ENCODE measurements around the gene B9D2.
"Not testable (repeated sequence)": the region's sequence is repeated elsewhere in the genome, so short reads cannot be mapped to it uniquely, and the experiment has no call there.

Gene B9D2

GRCh38 chr19:41384351-41384750, 20.4 kb upstream of the B9D2 start:
- TF ChIP-seq CTCF (tag by site-specific recombination; IDR thresholded peaks at IDR 0.05) (no peak), ZNF621 (tag by site-specific recombination; IDR thresholded peaks at IDR 0.05) (no peak), ZNF513 (tag by site-specific recombination; IDR thresholded peaks at IDR 0.05) (no peak), ZNF24 (tag by site-specific recombination; IDR thresholded peaks at IDR 0.05) (no peak), HIC1 (tag by site-specific recombination; IDR thresholded peaks at IDR 0.05) (no peak), ZNF529 (tag by site-specific recombination; IDR thresholded peaks at IDR 0.05; ENCODE audit: insufficient replicate concordance) (no peak)
- Histone ChIP-seq H3K27ac (ENCODE audit: extremely low read depth, low read depth, low read length) (no peak overlapping the region), H3K9me3 (ENCODE audit: control insufficient read depth, insufficient read depth, low read depth, low read length) (no peaks in the 10 kb centered on the region), H3K4me3 (ENCODE audit: low read depth, low read length) (no peak overlapping the region), H3K36me3 (ENCODE audit: control insufficient read depth in 2 of 2, insufficient read depth in 1 of 2, low read length in 2 of 2) (peaks cover 6 to 24% of the 10 kb centered on the region in 2 experiments; a peak in 2 of 3 replicates), H3K4me1 (ENCODE audit: control insufficient read depth, insufficient read depth, low read length) (no peaks in the 10 kb centered on the region)
- ChIA-PET CTCF (no interaction called here), POLR2A (interaction anchor here (1.1 kb wide), 2 partner anchors 25 to 33 kb away, joined by 3 read pairs; no protein-coding TSS in a partner anchor)

- ChIA-PET POLR2A (interaction anchor here (6.2 kb wide), 1 partner anchor 17 kb away, joined by 64 read pairs; the partner anchor contains the start of gene B9D2), CTCF (interaction anchor here (0.7 to 1.9 kb wide), 4 partner anchors 16 to 68 kb away, joined by 3 to 4 read pairs (median 4); no protein-coding TSS in a partner anchor)
- not testable (repeated sequence) for H3K36me3 ChIP-seq (ENCODE audit: control insufficient read depth in 2 of 2, insufficient read depth in 1 of 2, low read length in 2 of 2)
These were observed 17.6 kb upstream of the B9D2 start for GRCh38 chr19:41381536-41381935.

GRCh38 chr19:41377977-41378709, 14.2 kb upstream of the B9D2 start:
- peaks cover 17% of the 10 kb centered on the region for H3K4me1 ChIP-seq (ENCODE audit: control insufficient read depth, insufficient read depth, low read length)
- ChIA-PET CTCF (interaction anchor here (0.6 to 1.7 kb wide), 6 partner anchors 9 to 193 kb away, joined by 3 to 5 read pairs (median 3); partner anchors contain the start of gene B9D2), POLR2A (interaction anchor here (0.7 to 6.2 kb wide), 3 partner anchors 13 to 59 kb away, joined by 3 to 64 read pairs (median 3); partner anchors contain the start of gene B9D2)
- H3K36me3 ChIP-seq (ENCODE audit: control insufficient read depth in 2 of 2, insufficient read depth in 1 of 2, low read length in 2 of 2) = peaks cover 0 to 4% of the 10 kb centered on the region in 2 experiments; a peak in 2 of 3 replicates
- H3K4me3 ChIP-seq (ENCODE audit: low read depth, low read length) = no peak overlapping the region
- TF ChIP-seq ZNF677 (tag by site-specific recombination; IDR thresholded peaks at IDR 0.05) = no peak
- peak; percentile 72 for TF ChIP-seq ZIC2 (tag by site-specific recombination; IDR thresholded peaks at IDR 0.05)
- TF ChIP-seq ZNF398 (tag by site-specific recombination; IDR thresholded peaks at IDR 0.05) = no peak
- TF ChIP-seq PATZ1 (tag by site-specific recombination; IDR thresholded peaks at IDR 0.05) = 0 out of 2 replicates have a peak, but pooled peaks have one; percentile 17
- TF ChIP-seq CTCF (tag by site-specific recombination; IDR thresholded peaks at IDR 0.05) = peak; percentile 27; the same call in 1 of the 2 replicates
- H3K27ac ChIP-seq (ENCODE audit: extremely low read depth, low read depth, low read length) = no peak overlapping the region
- H3K9me3 ChIP-seq (ENCODE audit: control insufficient read depth, insufficient read depth, low read depth, low read length) = no peaks in the 10 kb centered on the region

More at GRCh38 chr19:41381536-41381935, 17.6 kb upstream of the B9D2 start:
- not testable (repeated sequence) for H3K4me1 ChIP-seq (ENCODE audit: control insufficient read depth, insufficient read depth, low read length); H3K27ac ChIP-seq (ENCODE audit: extremely low read depth, low read depth, low read length); H3K4me3 ChIP-seq (ENCODE audit: low read depth, low read length); H3K9me3 ChIP-seq (ENCODE audit: control insufficient read depth, insufficient read depth, low read depth, low read length)
- TF ChIP-seq ZNF121 (tag by site-specific recombination; IDR thresholded peaks at IDR 0.05) = peak; percentile 98
